ENCODE data around the gene ZBTB16.

ZBTB16 gene

GRCh38 chr11:114109206-114110090, 49.9 kb downstream of the ZBTB16 start:
- no peak for DNase-seq

GRCh38 chr11:114110123-114110522, 50.6 kb downstream of the ZBTB16 start:
- no peak for DNase-seq

- no peak for DNase-seq
These were observed 51.7 kb downstream of the ZBTB16 start for GRCh38 chr11:114110952-114111947.

- no peak for DNase-seq
These were observed 56.0 kb downstream of the ZBTB16 start for GRCh38 chr11:114115451-114115928.

GRCh38 chr11:114116357-114116756, 56.8 kb downstream of the ZBTB16 start:
- no peak for DNase-seq

- no peak for DNase-seq
These were observed 57.3 kb downstream of the ZBTB16 start for GRCh38 chr11:114116800-114117199.

- no peak for DNase-seq
These were observed 61.1 kb downstream of the ZBTB16 start for GRCh38 chr11:114120606-114121005.

GRCh38 chr11:114121138-114121537, 61.6 kb downstream of the ZBTB16 start:
- DNase-seq = no peak

GRCh38 chr11:114121804-114122504, 62.4 kb downstream of the ZBTB16 start:
- no peak for DNase-seq

- DNase-seq = no peak
These were observed 63.2 kb downstream of the ZBTB16 start for GRCh38 chr11:114122686-114123085.

- DNase-seq = no peak
These were observed 64.3 kb downstream of the ZBTB16 start for GRCh38 chr11:114123692-114124330.

- DNase-seq = no peak
These were observed 65.2 kb downstream of the ZBTB16 start for GRCh38 chr11:114124601-114125144.

- no peak for DNase-seq
These were observed 66.0 kb downstream of the ZBTB16 start for GRCh38 chr11:114125531-114125930.

- DNase-seq = no peak
These were observed 66.4 kb downstream of the ZBTB16 start for GRCh38 chr11:114125959-114126358.

- peak; percentile 26 to 28 for DNase-seq
These were observed 68.9 kb downstream of the ZBTB16 start for GRCh38 chr11:114128399-114128798.

GRCh38 chr11:114129142-114129541, 69.6 kb downstream of the ZBTB16 start:
- DNase-seq = no peak

GRCh38 chr11:114129699-114130098, 70.2 kb downstream of the ZBTB16 start:
- DNase-seq = no peak

- DNase-seq = no peak
These were observed 70.6 kb downstream of the ZBTB16 start for GRCh38 chr11:114130115-114130576.

GRCh38 chr11:114130629-114131277, 71.2 kb downstream of the ZBTB16 start:
- DNase-seq = no peak

GRCh38 chr11:114131461-114131864, 72.0 kb downstream of the ZBTB16 start:
- no peak for DNase-seq

- no peak for DNase-seq
These were observed 72.9 kb downstream of the ZBTB16 start for GRCh38 chr11:114132417-114132816.

All from NCI-H526 (cell line).